ENCODE measurements around the gene TAS1R1. TPM values are rescaled to one million over a fixed set of nuclear protein-coding genes. Genes with fewer than 3 reads are reported as not detected.

The TAS1R1 gene
- total and polyA plus RNA-seq, 2 experiments from 2014 or later, result 0.19 TPM; not detected in 1

GRCh38 chr1:6508816-6509189 is 46.3 kb upstream of the TAS1R1 start:
- Mint-ChIP-seq H3K4me3 (no peak overlapping the region), H3K27ac (no peak overlapping the region), H3K36me3 (ENCODE audit: low read depth) (no peaks in the 10 kb centered on the region), H3K27me3 (ENCODE audit: insufficient read depth, low read depth, poor library complexity) (peaks cover 8% of the 10 kb centered on the region), H3K9me3 (no peaks in the 10 kb centered on the region), H3K4me1 (0 out of 3 replicates have a peak, but pooled peaks cover 5% of the 10 kb centered on the region)
- TF ChIP-seq ETS1 (IDR thresholded peaks at IDR 0.05), result no peak
- TF ChIP-seq STAT1 (IDR thresholded peaks at IDR 0.05; ENCODE audit: unreplicated experiment), result no peak
- no peak for TF ChIP-seq EZH2phosphoT487 (IDR thresholded peaks at IDR 0.05; ENCODE audit: unreplicated experiment)
- no peak for TF ChIP-seq JUNB (IDR thresholded peaks at IDR 0.05; ENCODE audit: unreplicated experiment)
- TF ChIP-seq CTCF (conservative IDR thresholded peaks at IDR 0.05; ENCODE audit: low read depth in 2 of 2), result no peak
- TF ChIP-seq ZNF114 (CRISPR knock-in tag; IDR thresholded peaks at IDR 0.05), result no peak
- TF ChIP-seq NANOG (IDR thresholded peaks at IDR 0.05; ENCODE audit: borderline replicate concordance), result no peak
- no peak for TF ChIP-seq EZH2 (IDR thresholded peaks at IDR 0.05; ENCODE audit: low read depth, unreplicated experiment)
- TF ChIP-seq POLR2AphosphoS5 (IDR thresholded peaks at IDR 0.05; ENCODE audit: low read depth), result no peak
- no peak for TF ChIP-seq ZNF462 (CRISPR knock-in tag; IDR thresholded peaks at IDR 0.05)
- no peak for TF ChIP-seq REST (IDR thresholded peaks at IDR 0.05; ENCODE audit: unreplicated experiment)
- TF ChIP-seq ZNF331 (CRISPR knock-in tag; IDR thresholded peaks at IDR 0.05; ENCODE audit: low read depth), result no peak
- TF ChIP-seq CREB1 (CRISPR knock-in tag; IDR thresholded peaks at IDR 0.05; ENCODE audit: low read depth), result no peak
- Histone ChIP-seq H3F3A (replicated peaks; ENCODE audit: low read depth) (no peaks in the 10 kb centered on the region), H3K9me2 (ENCODE audit: insufficient read depth) (no peaks in the 10 kb centered on the region), H3K27me3 (ENCODE audit: insufficient read depth) (no peaks in the 10 kb centered on the region), H3K27ac (ENCODE audit: low read depth) (no peak overlapping the region), H3K4me1 (ENCODE audit: insufficient read depth) (no peaks in the 10 kb centered on the region), H3K4me2 (no peak overlapping the region), H2AFZ (no peak overlapping the region), H3K79me2 (replicated peaks; ENCODE audit: insufficient read depth) (no peaks in the 10 kb centered on the region), H3K4me3 (no peak overlapping the region), H3K36me3 (ENCODE audit: insufficient read depth) (no peaks in the 10 kb centered on the region), H4K20me1 (replicated peaks; ENCODE audit: insufficient read depth) (no peaks in the 10 kb centered on the region)
- DNase-seq (ENCODE audit: low spot score) (no peak), ATAC-seq (no peak)
